Stimulated activated effector memory CD8-positive, alpha-beta T cell treated with anti-CD3 and anti-CD28 coated beads, Interleukin-12 subunit alpha, Interleukin-12 subunit beta, amount 100 ng/mL, for 72 hours (primary cell): Measurements from ENCODE around the gene CD99L2.

Source experiments
- ATAC-seq: fragments of 150-1000 bp; cut with Tn5 transposase; 2 replicates; pipeline ENCODE4 v1.10.0; 2021
- DNase-seq, 2 donors: peaks; one replicate each; pipeline ENCODE4 v3.0.0; 2021 to 2022; ENCODE audit warnings: low spot score in 2 of 2
- H3K27ac Mint-ChIP-seq: one replicate; pipeline ENCODE4 v1.8.0; 2022; ENCODE audit warnings: mild to moderate bottlenecking, mixed read lengths
- H3K36me3 Mint-ChIP-seq: one replicate; pipeline ENCODE4 v1.8.0; 2022; ENCODE audit warnings: mild to moderate bottlenecking, mixed read lengths
- H3K4me1 Mint-ChIP-seq: one replicate; pipeline ENCODE4 v1.8.0; 2022; ENCODE audit warnings: mixed read lengths
- H3K4me3 Mint-ChIP-seq: one replicate; pipeline ENCODE4 v1.8.0; 2022; ENCODE audit warnings: mild to moderate bottlenecking, mixed read lengths
- H3K9me3 Mint-ChIP-seq: one replicate; pipeline ENCODE4 v1.8.0; 2022; ENCODE audit warnings: mixed read lengths

Gene CD99L2

GRCh38 chrX:150757371-150757770 is 141.1 kb downstream of the CD99L2 start:
- no peak overlapping the region for H3K4me3 Mint-ChIP-seq
- H3K27ac Mint-ChIP-seq, result peak overlapping the region; percentile 81
- H3K36me3 Mint-ChIP-seq, result peaks cover 56% of the 10 kb centered on the region
- ATAC-seq (no peak), DNase-seq (no peak)
- H3K4me1 Mint-ChIP-seq, result no peaks in the 10 kb centered on the region
- H3K9me3 Mint-ChIP-seq, result no peaks in the 10 kb centered on the region

- H3K36me3 Mint-ChIP-seq, result peaks cover 65% of the 10 kb centered on the region
- no peak overlapping the region for H3K4me3 Mint-ChIP-seq
- no peak for DNase-seq
Observed at GRCh38 chrX:150753968-150754367, 144.5 kb downstream of the CD99L2 start.

GRCh38 chrX:150753357-150753756 is 145.1 kb downstream of the CD99L2 start:
- ATAC-seq (no peak), DNase-seq (no peak)
- Mint-ChIP-seq H3K9me3 (no peaks in the 10 kb centered on the region), H3K27ac (no peak overlapping the region), H3K4me1 (no peaks in the 10 kb centered on the region), H3K4me3 (no peak overlapping the region), H3K36me3 (peaks cover 59% of the 10 kb centered on the region)

More at GRCh38 chrX:150753968-150754367, 144.5 kb downstream of the CD99L2 start:
- no peak for ATAC-seq
- Mint-ChIP-seq H3K27ac (no peak overlapping the region), H3K4me1 (no peaks in the 10 kb centered on the region), H3K9me3 (no peaks in the 10 kb centered on the region)

- no peaks in the 10 kb centered on the region for H3K9me3 Mint-ChIP-seq
Observed at GRCh38 chrX:150752124-150752523, 146.3 kb downstream of the CD99L2 start.

GRCh38 chrX:150736475-150736874 is 162.0 kb downstream of the CD99L2 start:
- H3K9me3 Mint-ChIP-seq, result no peaks in the 10 kb centered on the region
- peaks cover 37% of the 10 kb centered on the region for H3K4me1 Mint-ChIP-seq
- no peak for DNase-seq
- no peak for ATAC-seq
- peak overlapping the region; percentile 74 for H3K27ac Mint-ChIP-seq
- H3K4me3 Mint-ChIP-seq, result no peak overlapping the region
- H3K36me3 Mint-ChIP-seq, result peaks cover 82% of the 10 kb centered on the region

More at GRCh38 chrX:150752124-150752523, 146.3 kb downstream of the CD99L2 start:
- H3K4me3 Mint-ChIP-seq, result no peak overlapping the region
- no peak for ATAC-seq
- peaks cover 46% of the 10 kb centered on the region for H3K36me3 Mint-ChIP-seq
- H3K27ac Mint-ChIP-seq, result no peak overlapping the region
- no peaks in the 10 kb centered on the region for H3K4me1 Mint-ChIP-seq
- no peak for DNase-seq

- H3K4me1 Mint-ChIP-seq, result peaks cover 31% of the 10 kb centered on the region
- ATAC-seq (peak; percentile 99), DNase-seq (peak in 1 of 2 donors; percentile 3)
- no peak overlapping the region for H3K4me3 Mint-ChIP-seq
- H3K27ac Mint-ChIP-seq, result peak overlapping the region; percentile 86
- H3K9me3 Mint-ChIP-seq, result no peaks in the 10 kb centered on the region
- peaks cover 91% of the 10 kb centered on the region for H3K36me3 Mint-ChIP-seq
Observed at GRCh38 chrX:150731795-150732194, 166.7 kb downstream of the CD99L2 start.

- Mint-ChIP-seq H3K27ac (no peak overlapping the region), H3K36me3 (peaks cover 88% of the 10 kb centered on the region), H3K4me1 (peaks cover 29% of the 10 kb centered on the region), H3K9me3 (no peaks in the 10 kb centered on the region), H3K4me3 (no peak overlapping the region)
- DNase-seq (no peak), ATAC-seq (no peak)
Observed at GRCh38 chrX:150730719-150731118, 167.7 kb downstream of the CD99L2 start.

- H3K4me1 Mint-ChIP-seq, result peaks cover 31% of the 10 kb centered on the region
- H3K9me3 Mint-ChIP-seq, result no peaks in the 10 kb centered on the region
- H3K4me3 Mint-ChIP-seq, result no peak overlapping the region
- no peak for DNase-seq
- peaks cover 81% of the 10 kb centered on the region for H3K36me3 Mint-ChIP-seq
- ATAC-seq, result no peak
- H3K27ac Mint-ChIP-seq, result no peak overlapping the region
Observed at GRCh38 chrX:150729956-150730355, 168.5 kb downstream of the CD99L2 start.

- H3K27ac Mint-ChIP-seq, result no peak overlapping the region
- H3K36me3 Mint-ChIP-seq, result no peaks in the 10 kb centered on the region
- DNase-seq (no peak), ATAC-seq (no peak)
- peaks cover 17% of the 10 kb centered on the region for H3K4me1 Mint-ChIP-seq
- H3K9me3 Mint-ChIP-seq, result no peaks in the 10 kb centered on the region
- H3K4me3 Mint-ChIP-seq, result no peak overlapping the region
Observed at GRCh38 chrX:150719621-150720020, 178.8 kb downstream of the CD99L2 start.
